ENCODE results near the gene PRRC2B.
"Not testable (repeated sequence)": the region's sequence is repeated elsewhere in the genome, so short reads cannot be mapped to it uniquely, and the experiment has no call there.

Gene PRRC2B

GRCh38 chr9:131469951-131470350 is 76.1 kb downstream of the PRRC2B start:
- FAIRE-seq (no peak), DNase-seq (ENCODE audit: low spot score) (no peak)

- no peak for DNase-seq (ENCODE audit: low spot score)
- no peak for FAIRE-seq
Measured at GRCh38 chr9:131470581-131470991, 76.7 kb downstream of the PRRC2B start.

GRCh38 chr9:131472085-131472484 is 78.2 kb downstream of the PRRC2B start:
- FAIRE-seq; DNase-seq (ENCODE audit: low spot score): not testable (repeated sequence)

- no peak for FAIRE-seq
Measured at GRCh38 chr9:131473198-131473885, 79.5 kb downstream of the PRRC2B start.

GRCh38 chr9:131473891-131474290 is 80.0 kb downstream of the PRRC2B start:
- FAIRE-seq (no peak), DNase-seq (ENCODE audit: low spot score) (no peak)

More at GRCh38 chr9:131473198-131473885, 79.5 kb downstream of the PRRC2B start:
- DNase-seq (ENCODE audit: low spot score): no peak

GRCh38 chr9:131474711-131475110 is 80.8 kb downstream of the PRRC2B start:
- DNase-seq (ENCODE audit: low spot score) (no peak), FAIRE-seq (no peak)

- DNase-seq (ENCODE audit: low spot score) (no peak), FAIRE-seq (no peak)
Measured at GRCh38 chr9:131475111-131475955, 81.4 kb downstream of the PRRC2B start.

- no peak for DNase-seq (ENCODE audit: low spot score)
- FAIRE-seq: no peak
Measured at GRCh38 chr9:131475956-131476776, 82.3 kb downstream of the PRRC2B start.

GRCh38 chr9:131476777-131477345 is 83.0 kb downstream of the PRRC2B start:
- DNase-seq (ENCODE audit: low spot score) (no peak), FAIRE-seq (no peak)

GRCh38 chr9:131477367-131477766 is 83.5 kb downstream of the PRRC2B start:
- DNase-seq (ENCODE audit: low spot score): no peak
- no peak for FAIRE-seq

- FAIRE-seq: no peak
- DNase-seq (ENCODE audit: low spot score): no peak
Measured at GRCh38 chr9:131477816-131478419, 84.0 kb downstream of the PRRC2B start.

GRCh38 chr9:131478421-131478868 is 84.6 kb downstream of the PRRC2B start:
- no peak for FAIRE-seq
- peak; percentile 50 for DNase-seq (ENCODE audit: low spot score)

GRCh38 chr9:131478911-131479310 is 85.0 kb downstream of the PRRC2B start:
- FAIRE-seq (no peak), DNase-seq (ENCODE audit: low spot score) (no peak)

- DNase-seq (ENCODE audit: low spot score): no peak
- FAIRE-seq: no peak
Measured at GRCh38 chr9:131480258-131480657, 86.4 kb downstream of the PRRC2B start.

GRCh38 chr9:131481441-131482342 is 87.8 kb downstream of the PRRC2B start:
- no peak for FAIRE-seq
- no peak for DNase-seq (ENCODE audit: low spot score)

- no peak for FAIRE-seq
- DNase-seq (ENCODE audit: low spot score): no peak
Measured at GRCh38 chr9:131482343-131483006, 88.6 kb downstream of the PRRC2B start.

GRCh38 chr9:131483319-131484050 is 89.6 kb downstream of the PRRC2B start:
- no peak for FAIRE-seq
- no peak for DNase-seq (ENCODE audit: low spot score)

- FAIRE-seq (no peak), DNase-seq (ENCODE audit: low spot score) (no peak)
Measured at GRCh38 chr9:131484051-131484445, 90.2 kb downstream of the PRRC2B start.

Data from urothelium cell line (cell line).